Heart left ventricle (tissue), 16 donors: ENCODE measurements around the gene CMIP. TPM values are rescaled to one million over a fixed set of nuclear protein-coding genes. Genes with fewer than 3 reads are reported as not detected.
A peak's percentile ranks its signal among the peaks of the same experiment; 100 is the strongest.

Source experiments
- ATAC-seq, 4 donors: fragments of 200-7000 bp; cut with Tn5 transposase; one replicate each; pipeline ENCODE4 v1.9.1; 2020 to 2022; ENCODE audit warnings: moderate library complexity in 4 of 4, mild to moderate bottlenecking in 3 of 4, moderate number of reproducible peaks in 1 of 4
- DNase-seq, 5 donors: peaks; one replicate each; pipeline ENCODE4 v3.0.0-alpha.2; 2020
- H3K27ac ChIP-seq, 12 donors: fragments of 200-600 bp; sonication (generic) in 4 of 12; one replicate each; pipeline versions ENCODE4 v1.5.0 to v1.8.0; 2016 to 2022; ENCODE audit warnings: mild to moderate bottlenecking in 2 of 12
- H3K27me3 ChIP-seq, 9 donors: fragments of 200-600 bp; sonication (generic) in 2 of 9; one replicate each; pipeline versions ENCODE4 v1.5.1 to v1.8.0; 2016 to 2022; ENCODE audit warnings: mild to moderate bottlenecking in 3 of 9
- H3K36me3 ChIP-seq, 9 donors: fragments of 200-600 bp; sonication (generic) in 2 of 9; one replicate each; pipeline versions ENCODE4 v1.5.0 to v1.8.0; 2018 to 2022; ENCODE audit warnings: mild to moderate bottlenecking in 2 of 9
- H3K4me1 ChIP-seq, 12 donors: fragments of 200-600 bp; sonication (generic) in 4 of 12; one replicate each; pipeline versions ENCODE4 v1.5.0 to v1.8.0; 2016 to 2022; ENCODE audit warnings: mild to moderate bottlenecking in 3 of 12
- H3K4me3 ChIP-seq, 12 donors: fragments of 200-600 bp; sonication (generic) in 4 of 12; one replicate each; pipeline versions ENCODE4 v1.5.0 to v1.8.0; 2017 to 2022; ENCODE audit warnings: mild to moderate bottlenecking in 9 of 12, moderate library complexity in 4 of 12
- H3K9me3 ChIP-seq, 12 donors: fragments of 200-600 bp; sonication (generic) in 4 of 12; one replicate each; pipeline versions ENCODE4 v1.5.0 to v1.8.0; 2016 to 2022; ENCODE audit warnings: mild to moderate bottlenecking in 1 of 12
- POLR2A ChIP-seq, 2 donors: fragments of 450-650 bp; IDR thresholded peaks; one replicate each; pipeline ENCODE4 v1.6.1; 2017; ENCODE audit warnings: antibody characterized with exemption in 2 of 2, mild to moderate bottlenecking in 2 of 2, moderate library complexity in 2 of 2
- WGBS, 4 donors: extraction: QIAGEN DNeasy Blood & Tissue Kit in 2 of 4; methylation state at CpG; one replicate each; pipeline versions ENCODE4 v1.1.5 to v1.1.7; 2013 to 2018; 5-methylcytosine and 5-hydroxymethylcytosine counted together
- intact Hi-C, 10 donors: fragments of 100-400 bp; cut with DNase I; formaldehyde crosslinking; loops; one replicate each; pipeline versions ENCODE4 v1.11.1 to v1.14.2; 2022
- polyA plus RNA-seq, 2 donors: library from polyadenylated mRNA; stranded (reverse); fragments of 200-250 nt; gene quantifications; one replicate each; pipeline ENCODE4 v1.2.3, GENCODE V29; 2013
- total RNA-seq, 9 donors: library from RNA; depleted of rRNA in 2 of 9; stranded (reverse); fragments of >200 nt in 2 of 9; fragmentation: NEBNext Ultra II Directional in 3 of 9; extraction: Animal tissue kit (Norgen Biotek cat#: 25700) in 3 of 9; gene quantifications; one replicate each; pipeline versions ENCODE4 v1.1.0 to v1.2.4, GENCODE V29; 2016 to 2023
- TF ChIP-seq, protein P1 (sequence below), 12 donors: fragments of 200-600 bp; sonication (generic) in 4 of 12; IDR thresholded peaks; one replicate each; pipeline versions ENCODE4 v1.5.0 to v1.8.0; 2018 to 2022; ENCODE audit warnings: antibody characterized with exemption in 12 of 12, mild to moderate bottlenecking in 5 of 12
- donor health status: ischemic (EF 13 %, LVEDD 7.1; RV severe dilation, severe dysfunction).
- donor health status: healthy with polysubstance abuse.
- donor health status: DM: no; HTN: yes; CAD: no.
- donor health status: DM: no; HTN: no; CAD: no.
- donor health status: ischemic (EF 25% LVEDD 6.9; RV normal size, moderate dysfunction).
- donor health status: ischemic (EF 25% LVEDD 5.7; RV mildly dilated, moderate dysfunction).
- donor health status: healthy.
- donor health status: DM: yes; HTN: yes; CAD: no.
- donor health status: ischemic (EF 35%, LVEDD 5.7; RV mildly dilated, moderate dysfunction).
- donor health status: nonischemic (EF 11% LVEDD 7.7; RV severe dilation, severe dysfunction).
- donor health status: DM: yes; HTN: yes; CAD: no.
- donor health status: PGD.
- donor health status: ischemic (EF 29% LVEDD 5.4; RV normal size, mild dysfunction).
- donor health status: nonischemic (EF 23%, LVEDD 6.1; RV moderate dilation, normal function).

Gene CMIP
- total and polyA plus RNA-seq, 11 donors, result 4.1 to 48.8 (median 10.6) TPM

DNA sequence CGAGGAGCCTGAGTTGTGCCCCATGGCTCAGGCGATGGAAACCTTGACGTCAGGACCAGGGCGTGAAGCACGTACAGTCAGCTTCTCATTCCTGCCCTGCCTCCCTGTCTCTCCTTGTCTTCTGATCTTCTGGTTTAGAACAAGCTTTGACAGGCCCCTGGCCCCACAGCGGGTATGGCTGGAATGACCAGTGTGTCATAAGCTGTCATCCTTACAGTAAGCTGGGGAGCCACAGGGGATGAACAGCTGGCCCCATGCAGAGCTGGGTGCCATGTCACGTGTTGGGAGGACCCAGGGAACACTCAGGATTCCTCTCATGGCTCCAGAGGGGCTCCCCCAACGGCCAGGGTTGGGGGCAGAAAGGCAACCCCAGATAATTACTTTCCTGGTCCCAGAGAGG lies 176.9 kb downstream of the CMIP start:
- ATAC-seq (no peak), DNase-seq (peak in 1 of 5 donors; percentile 28)
- H3K4me3 ChIP-seq, result no peak overlapping the region
- H3K27ac ChIP-seq, result no peak overlapping the region
- peaks cover 0 to 29% (median 22%) of the 10 kb centered on the region in 12 donors for H3K4me1 ChIP-seq
- peaks cover 0 to 55% (median 0%) of the 10 kb centered on the region in 9 donors for H3K36me3 ChIP-seq
- TF ChIP-seq POLR2A (IDR thresholded peaks at IDR 0.05), result no peak
- TF ChIP-seq, protein P1, sequence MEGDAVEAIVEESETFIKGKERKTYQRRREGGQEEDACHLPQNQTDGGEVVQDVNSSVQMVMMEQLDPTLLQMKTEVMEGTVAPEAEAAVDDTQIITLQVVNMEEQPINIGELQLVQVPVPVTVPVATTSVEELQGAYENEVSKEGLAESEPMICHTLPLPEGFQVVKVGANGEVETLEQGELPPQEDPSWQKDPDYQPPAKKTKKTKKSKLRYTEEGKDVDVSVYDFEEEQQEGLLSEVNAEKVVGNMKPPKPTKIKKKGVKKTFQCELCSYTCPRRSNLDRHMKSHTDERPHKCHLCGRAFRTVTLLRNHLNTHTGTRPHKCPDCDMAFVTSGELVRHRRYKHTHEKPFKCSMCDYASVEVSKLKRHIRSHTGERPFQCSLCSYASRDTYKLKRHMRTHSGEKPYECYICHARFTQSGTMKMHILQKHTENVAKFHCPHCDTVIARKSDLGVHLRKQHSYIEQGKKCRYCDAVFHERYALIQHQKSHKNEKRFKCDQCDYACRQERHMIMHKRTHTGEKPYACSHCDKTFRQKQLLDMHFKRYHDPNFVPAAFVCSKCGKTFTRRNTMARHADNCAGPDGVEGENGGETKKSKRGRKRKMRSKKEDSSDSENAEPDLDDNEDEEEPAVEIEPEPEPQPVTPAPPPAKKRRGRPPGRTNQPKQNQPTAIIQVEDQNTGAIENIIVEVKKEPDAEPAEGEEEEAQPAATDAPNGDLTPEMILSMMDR (IDR thresholded peaks at IDR 0.05), result no peak
- 88 to 97% (median 91%) methylated on average over 8 of the region's 8 CpGs for WGBS, 4 donors
- intact Hi-C loops, result loop anchor here in 9 of 10 donors (5.0 to 10.0 kb wide), 7 partner anchors 73 to 219 kb away; partner anchors contain the start of gene CMIP (in 1 of the 9)
- no peaks in the 10 kb centered on the region for H3K9me3 ChIP-seq
- H3K27me3 ChIP-seq, result no peaks in the 10 kb centered on the region

DNA sequence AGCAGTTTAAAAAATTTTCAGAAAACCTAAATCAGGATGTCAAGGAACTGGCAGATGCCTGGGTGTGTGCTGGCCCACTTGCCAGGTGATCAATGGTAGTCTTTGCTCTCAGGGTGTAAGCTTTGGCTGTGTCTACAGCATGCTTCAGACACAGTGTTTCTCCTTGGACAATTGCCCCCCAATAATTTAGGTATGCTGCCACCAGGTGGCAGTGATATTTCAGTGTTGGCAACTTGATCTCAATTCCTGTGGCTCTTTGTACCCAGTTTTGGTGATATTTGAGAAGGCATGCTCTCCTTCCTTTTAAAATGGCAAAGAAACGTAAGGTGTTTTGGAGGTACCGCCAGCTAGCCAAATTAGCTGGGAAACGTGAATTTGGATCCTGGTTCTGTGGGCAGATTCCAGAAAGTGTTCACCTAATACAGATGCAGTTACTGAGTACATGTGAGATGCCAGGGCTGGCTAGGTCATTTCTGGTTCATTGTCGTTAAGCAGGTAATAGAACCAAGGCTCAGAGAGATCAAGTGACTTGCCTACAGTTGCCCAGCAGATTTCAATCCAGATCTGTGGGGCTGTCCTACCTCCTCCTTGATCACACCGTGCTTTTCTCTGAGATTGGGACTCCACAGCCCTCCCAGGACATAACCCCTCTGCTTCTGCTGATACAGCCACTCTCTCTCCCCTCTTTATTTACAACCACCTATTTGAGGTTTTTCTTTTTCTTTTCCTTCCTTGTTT lies 178.9 kb downstream of the CMIP start:
- TF ChIP-seq, protein P1 (IDR thresholded peaks at IDR 0.05), result peak; percentile 39 to 67 (median 55)
- TF ChIP-seq POLR2A (IDR thresholded peaks at IDR 0.05), result no peak
- Histone ChIP-seq H3K27ac (no peak overlapping the region), H3K27me3 (no peaks in the 10 kb centered on the region), H3K4me1 (peaks cover 0 to 18% (median 13%) of the 10 kb centered on the region in 12 donors), H3K9me3 (no peaks in the 10 kb centered on the region), H3K4me3 (no peak overlapping the region), H3K36me3 (peaks cover 0 to 37% (median 0%) of the 10 kb centered on the region in 9 donors)
- no peak for ATAC-seq
- DNase-seq, result peak in 1 of 5 donors; percentile 29
- WGBS, 4 donors, result 81 to 85% (median 82%) methylated on average over 5 of the region's 5 CpGs
- intact Hi-C loops, result loop anchor here (1.0 to 10.0 kb wide), 9 partner anchors 71 to 221 kb away; partner anchors contain the start of gene CMIP (in 1 of the 10)

DNA sequence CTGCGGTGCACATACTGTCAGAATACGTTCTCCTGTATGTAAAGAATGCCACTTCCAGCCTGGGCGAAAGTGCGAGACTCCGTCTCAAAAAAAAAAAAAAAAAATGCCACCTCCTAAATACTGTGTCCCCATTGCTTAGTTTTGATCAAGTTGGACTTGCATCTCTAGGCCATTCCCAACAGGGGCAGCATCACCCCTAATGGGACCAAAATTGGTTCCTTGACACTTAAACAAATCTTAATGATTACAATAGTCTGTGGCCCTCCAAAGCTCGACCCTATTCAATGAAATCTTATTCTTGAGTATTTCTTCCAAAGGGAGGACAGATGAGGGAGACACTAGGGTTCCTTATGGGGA lies 179.8 kb downstream of the CMIP start:
- H3K4me3 ChIP-seq, result no peak overlapping the region
- no peak for DNase-seq
- H3K9me3 ChIP-seq, result no peaks in the 10 kb centered on the region
- H3K4me1 ChIP-seq, result peaks cover 0 to 18% (median 13%) of the 10 kb centered on the region in 12 donors
- 93 to 98% (median 98%) methylated on average over 6 of the region's 6 CpGs for WGBS, 4 donors
- ATAC-seq, result no peak
- intact Hi-C loops, result loop anchor here (2.0 to 10.0 kb wide), 8 partner anchors 70 to 222 kb away; partner anchors contain the start of gene CMIP (in 1 of the 10)
- H3K27ac ChIP-seq, result no peak overlapping the region
- H3K27me3 ChIP-seq, result no peaks in the 10 kb centered on the region
- peaks cover 0 to 32% (median 0%) of the 10 kb centered on the region in 9 donors for H3K36me3 ChIP-seq
- no peak for TF ChIP-seq POLR2A (IDR thresholded peaks at IDR 0.05)
- TF ChIP-seq, protein P1 (IDR thresholded peaks at IDR 0.05), result no peak
